H9 (cell line): ENCODE results near the gene HS6ST3. TPM values are rescaled to one million over a fixed set of nuclear protein-coding genes. Genes with fewer than 3 reads are reported as not detected.

Source experiments
- DNase-seq: peaks from one replicate; pipeline ENCODE4 v3.0.0-alpha.2; 2017
- H2AFZ ChIP-seq: one replicate; pipeline ENCODE4 v1.6.1; 2013; ENCODE audit warnings: mild to moderate bottlenecking, low read length, control low read depth, moderate library complexity
- H2AK5ac ChIP-seq: 2 replicates; pipeline ENCODE4 v1.6.1; 2013; ENCODE audit warnings: low read length, control low read depth, mixed read lengths; ENCODE audit not compliant: insufficient read length
- H2BK120ac ChIP-seq: one replicate; pipeline ENCODE4 v1.6.1; 2013; ENCODE audit warnings: low read depth, mild to moderate bottlenecking, low read length, control low read depth, inconsistent platforms; ENCODE audit not compliant: poor library complexity, severe bottlenecking
- H2BK12ac ChIP-seq: 2 replicates; pipeline ENCODE4 v1.6.1; 2013; ENCODE audit warnings: low read length, control low read depth, mixed read lengths, low read depth; ENCODE audit not compliant: insufficient read length
- H2BK15ac ChIP-seq: 2 replicates; pipeline ENCODE4 v1.6.1; 2013; ENCODE audit warnings: low read depth, low read length, control low read depth
- H2BK20ac ChIP-seq: one replicate; pipeline ENCODE4 v1.6.1; 2013; ENCODE audit warnings: low read depth, mild to moderate bottlenecking, low read length, control low read depth, inconsistent platforms; ENCODE audit not compliant: poor library complexity, severe bottlenecking
- H2BK5ac ChIP-seq: 2 replicates; pipeline ENCODE4 v1.6.1; 2013; ENCODE audit warnings: low read length, control low read depth, mixed read lengths; ENCODE audit not compliant: insufficient read length
- H3K14ac ChIP-seq: 2 replicates; pipeline ENCODE4 v1.6.1; 2013; ENCODE audit warnings: low read length, control low read depth; ENCODE audit not compliant: insufficient read depth
- H3K18ac ChIP-seq: 2 replicates; pipeline ENCODE4 v1.6.1; 2013; ENCODE audit warnings: low read depth, mild to moderate bottlenecking, mixed read lengths, low read length, control low read depth; ENCODE audit not compliant: insufficient read length
- H3K23ac ChIP-seq: 2 replicates; pipeline ENCODE4 v1.6.1; 2013; ENCODE audit warnings: low read length, control low read depth, mixed read lengths, low read depth; ENCODE audit not compliant: insufficient read length
- H3K23me2 ChIP-seq: 2 replicates; pipeline ENCODE4 v1.6.1; 2013; ENCODE audit warnings: low read depth, mild to moderate bottlenecking, mixed read lengths, low read length, control low read depth; ENCODE audit not compliant: insufficient read length, poor library complexity, severe bottlenecking
- H3K27ac ChIP-seq: 2 replicates; pipeline ENCODE4 v1.5.1; 2013; ENCODE audit warnings: low read length, control low read depth, mixed read lengths, low read depth; ENCODE audit not compliant: insufficient read length
- H3K27me3 ChIP-seq: 2 replicates; pipeline ENCODE4 v1.6.1; 2013; ENCODE audit warnings: low read length, control low read depth, inconsistent platforms; ENCODE audit not compliant: insufficient read depth
- H3K4ac ChIP-seq: 2 replicates; pipeline ENCODE4 v1.6.1; 2013; ENCODE audit warnings: low read depth, mild to moderate bottlenecking, control low read depth, inconsistent platforms, low read length, moderate library complexity
- H3K4me1 ChIP-seq: 2 replicates; pipeline ENCODE4 v1.6.1; 2013; ENCODE audit warnings: low read length, control low read depth, inconsistent platforms; ENCODE audit not compliant: insufficient read depth
- H3K4me2 ChIP-seq: 2 replicates; pipeline ENCODE4 v1.6.1; 2013; ENCODE audit warnings: low read length, control low read depth, mixed read lengths; ENCODE audit not compliant: insufficient read length, insufficient read depth
- H3K56ac ChIP-seq: 2 replicates; pipeline ENCODE4 v1.6.1; 2013; ENCODE audit warnings: low read depth, mild to moderate bottlenecking, mixed read lengths, low read length, control low read depth; ENCODE audit not compliant: insufficient read length
- H3K79me1 ChIP-seq: 2 replicates; pipeline ENCODE4 v1.6.1; 2013; ENCODE audit warnings: low read depth, mild to moderate bottlenecking, moderate library complexity, low read length, control low read depth, inconsistent platforms; ENCODE audit not compliant: insufficient read depth, poor library complexity, severe bottlenecking
- H3K79me2 ChIP-seq: 2 replicates; pipeline ENCODE4 v1.6.1; 2013; ENCODE audit warnings: low read length, control low read depth, inconsistent platforms; ENCODE audit not compliant: insufficient read depth
- H3K9ac ChIP-seq: 2 replicates; pipeline ENCODE4 v1.6.1; 2013; ENCODE audit warnings: low read length, control low read depth, mixed read lengths; ENCODE audit not compliant: insufficient read length; ENCODE audit errors: extremely low read depth
- H3K9me3 ChIP-seq: one replicate; pipeline ENCODE4 v1.6.1; 2013; ENCODE audit warnings: low read depth, low read length, inconsistent platforms; ENCODE audit not compliant: control insufficient read depth
- H3T11ph ChIP-seq: one replicate; pipeline ENCODE4 v1.6.1; 2013; ENCODE audit warnings: mild to moderate bottlenecking, low read length, control low read depth, inconsistent platforms
- H4K20me1 ChIP-seq: one replicate; pipeline ENCODE4 v1.6.1; 2013; ENCODE audit not compliant: control insufficient read depth, insufficient read length, insufficient read depth
- H4K5ac ChIP-seq: 2 replicates; pipeline ENCODE4 v1.6.1; 2013; ENCODE audit warnings: low read depth, mild to moderate bottlenecking, mixed read lengths, low read length, control low read depth; ENCODE audit not compliant: insufficient read length
- H4K8ac ChIP-seq: replicated peaks from 2 replicates; pipeline ENCODE4 v1.6.1; 2013; ENCODE audit warnings: low read length, control low read depth, mixed read lengths, low read depth; ENCODE audit not compliant: insufficient read length
- H4K91ac ChIP-seq: 2 replicates; pipeline ENCODE4 v1.6.1; 2013; ENCODE audit warnings: low read depth, mild to moderate bottlenecking, moderate library complexity, mixed read lengths, low read length, control low read depth; ENCODE audit not compliant: insufficient read length
- H3K27ac Mint-ChIP-seq, 3 experiments: 2 replicates in 2 of 3; 3 replicates in 1 of 3; pipeline ENCODE4 v1.8.0; 2020 to 2021; ENCODE audit warnings: mixed read lengths in 3 of 3, mild to moderate bottlenecking in 1 of 3, moderate library complexity in 1 of 3
- H3K27me3 Mint-ChIP-seq: 2 replicates; pipeline ENCODE4 v1.8.0; 2021; ENCODE audit warnings: low read depth, mild to moderate bottlenecking, moderate library complexity, mixed read lengths
- H3K36me3 Mint-ChIP-seq, 3 experiments: 2 replicates in 2 of 3; 3 replicates in 1 of 3; pipeline ENCODE4 v1.8.0; 2020 to 2021; ENCODE audit warnings: low read depth in 3 of 3, mixed read lengths in 3 of 3; ENCODE audit not compliant: insufficient read depth in 1 of 3
- H3K4me1 Mint-ChIP-seq, 2 experiments: 2 replicates each; pipeline ENCODE4 v1.8.0; 2020; ENCODE audit warnings: mixed read lengths in 2 of 2
- H3K4me3 Mint-ChIP-seq, 2 experiments: 2 replicates in 1 of 2; 3 replicates in 1 of 2; pipeline ENCODE4 v1.8.0; 2020 to 2021; ENCODE audit warnings: mild to moderate bottlenecking in 2 of 2, mixed read lengths in 2 of 2, moderate library complexity in 1 of 2
- H3K9me3 Mint-ChIP-seq, 2 experiments: 2 replicates in 1 of 2; 3 replicates in 1 of 2; pipeline ENCODE4 v1.8.0; 2020; ENCODE audit warnings: mild to moderate bottlenecking in 2 of 2, mixed read lengths in 2 of 2, moderate library complexity in 1 of 2
- WGBS: extraction: QIAGEN DNeasy Blood & Tissue Kit; methylation state at CpG from one replicate; pipeline ENCODE4 v1.1.7; 2013; ENCODE audit warnings: missing lambda C conversion rate, low lambda C conversion rate, mixed read lengths; ENCODE audit not compliant: insufficient read length; ENCODE audit errors: extremely low coverage; 5-methylcytosine and 5-hydroxymethylcytosine counted together
- total RNA-seq: library from RNA; stranded (reverse); gene quantifications from 2 replicates; pipeline ENCODE4 v1.2.1, GENCODE V29; 2021
- TF ChIP-seq, protein P1 (sequence below): fragments of 200-600 bp; sonication (generic); conservative IDR thresholded peaks from 3 replicates; pipeline ENCODE4 v1.8.0; 2021; ENCODE audit warnings: antibody characterized with exemption, mild to moderate bottlenecking

Gene HS6ST3
- total RNA-seq, 1 experiment from 2014 or later, result 0.44 TPM

DNA sequence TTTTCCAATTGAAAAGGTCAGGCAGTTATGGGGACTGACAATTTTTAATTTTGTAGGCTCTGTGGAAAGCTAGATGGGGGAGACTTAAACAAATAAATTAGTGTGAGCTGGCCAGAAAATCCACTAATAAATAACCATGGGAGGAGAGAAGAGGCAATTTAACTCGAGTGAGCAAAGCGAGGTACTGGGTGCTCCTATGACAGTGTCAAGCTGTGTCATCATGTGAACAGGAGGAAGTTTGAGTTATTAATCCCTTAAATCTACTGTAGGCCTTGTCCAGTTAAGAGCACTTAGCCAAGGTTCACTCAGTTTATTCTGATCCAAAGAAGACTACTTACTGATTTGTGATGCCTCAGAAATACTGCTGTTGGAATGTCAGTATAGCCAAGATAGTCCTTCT, 781.6 kb downstream of the HS6ST3 start:
- H3K4me3 Mint-ChIP-seq, result no peak overlapping the region
- Histone ChIP-seq H3K23me2 (no peaks in the 10 kb centered on the region), H3K27me3 (no peaks in the 10 kb centered on the region), H4K8ac (no peak overlapping the region), H4K91ac (no peak overlapping the region), H2BK12ac (no peak overlapping the region), H2BK5ac (no peak overlapping the region), H3K79me2 (no peaks in the 10 kb centered on the region), H3T11ph (no peak overlapping the region), H2BK120ac (no peak overlapping the region), H3K4ac (no peak overlapping the region), H3K9me3 (no peaks in the 10 kb centered on the region), H2BK15ac (no peak overlapping the region), H2AFZ (no peak overlapping the region), H3K4me2 (no peak overlapping the region), H3K18ac (no peak overlapping the region), H2BK20ac (no peak overlapping the region), H4K5ac (no peak overlapping the region), H3K27ac (no peak overlapping the region), H3K9ac (no peak overlapping the region), H3K79me1 (no peaks in the 10 kb centered on the region), H3K56ac (no peak overlapping the region), H3K14ac (no peak overlapping the region), H4K20me1 (no peaks in the 10 kb centered on the region), H2AK5ac (no peak overlapping the region), H3K4me1 (no peaks in the 10 kb centered on the region), H3K23ac (no peak overlapping the region)
- peaks cover 12% of the 10 kb centered on the region for H3K27me3 Mint-ChIP-seq
- WGBS, result no CpG with 5 or more reads among the region's 2 CpGs
- no peaks in the 10 kb centered on the region for H3K36me3 Mint-ChIP-seq
- no peaks in the 10 kb centered on the region for H3K4me1 Mint-ChIP-seq
- TF ChIP-seq, protein P1, sequence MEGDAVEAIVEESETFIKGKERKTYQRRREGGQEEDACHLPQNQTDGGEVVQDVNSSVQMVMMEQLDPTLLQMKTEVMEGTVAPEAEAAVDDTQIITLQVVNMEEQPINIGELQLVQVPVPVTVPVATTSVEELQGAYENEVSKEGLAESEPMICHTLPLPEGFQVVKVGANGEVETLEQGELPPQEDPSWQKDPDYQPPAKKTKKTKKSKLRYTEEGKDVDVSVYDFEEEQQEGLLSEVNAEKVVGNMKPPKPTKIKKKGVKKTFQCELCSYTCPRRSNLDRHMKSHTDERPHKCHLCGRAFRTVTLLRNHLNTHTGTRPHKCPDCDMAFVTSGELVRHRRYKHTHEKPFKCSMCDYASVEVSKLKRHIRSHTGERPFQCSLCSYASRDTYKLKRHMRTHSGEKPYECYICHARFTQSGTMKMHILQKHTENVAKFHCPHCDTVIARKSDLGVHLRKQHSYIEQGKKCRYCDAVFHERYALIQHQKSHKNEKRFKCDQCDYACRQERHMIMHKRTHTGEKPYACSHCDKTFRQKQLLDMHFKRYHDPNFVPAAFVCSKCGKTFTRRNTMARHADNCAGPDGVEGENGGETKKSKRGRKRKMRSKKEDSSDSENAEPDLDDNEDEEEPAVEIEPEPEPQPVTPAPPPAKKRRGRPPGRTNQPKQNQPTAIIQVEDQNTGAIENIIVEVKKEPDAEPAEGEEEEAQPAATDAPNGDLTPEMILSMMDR, result no peak
- H3K27ac Mint-ChIP-seq, result no peak overlapping the region
- no peak for DNase-seq
- no peaks in the 10 kb centered on the region; a peak in 2 of 5 replicates for H3K9me3 Mint-ChIP-seq
